ENCODE measurements around the gene ZBTB40.

The ZBTB40 gene

GRCh38 chr1:22537441-22538139 is 85.9 kb downstream of the ZBTB40 start:
- H3K4me1 Mint-ChIP-seq, result peaks cover 19% of the 10 kb centered on the region

GRCh38 chr1:22539510-22540118 is 88.0 kb downstream of the ZBTB40 start:
- no peak for ATAC-seq
- Mint-ChIP-seq H3K9me3 (no peaks in the 10 kb centered on the region), H3K36me3 (peaks cover 6% of the 10 kb centered on the region), H3K4me3 (no peak overlapping the region), H3K4me1 (peaks cover 19% of the 10 kb centered on the region), H3K27ac (peak overlapping the region; percentile 20)
- no peak for DNase-seq (ENCODE audit: low spot score in 2 of 2)

More at GRCh38 chr1:22537441-22538139, 85.9 kb downstream of the ZBTB40 start:
- DNase-seq (ENCODE audit: low spot score in 2 of 2), result no peak
- peaks cover 13% of the 10 kb centered on the region for H3K36me3 Mint-ChIP-seq
- no peak overlapping the region for H3K4me3 Mint-ChIP-seq
- ATAC-seq, result no peak
- H3K27ac Mint-ChIP-seq, result no peak overlapping the region
- H3K9me3 Mint-ChIP-seq, result no peaks in the 10 kb centered on the region

- Mint-ChIP-seq H3K4me1 (peaks cover 19% of the 10 kb centered on the region), H3K9me3 (no peaks in the 10 kb centered on the region), H3K4me3 (no peak overlapping the region), H3K36me3 (peaks cover 6% of the 10 kb centered on the region), H3K27ac (no peak overlapping the region)
- ATAC-seq, result no peak
- no peak for DNase-seq (ENCODE audit: low spot score in 2 of 2)
Measured at GRCh38 chr1:22540337-22540736, 88.7 kb downstream of the ZBTB40 start.

DNA sequence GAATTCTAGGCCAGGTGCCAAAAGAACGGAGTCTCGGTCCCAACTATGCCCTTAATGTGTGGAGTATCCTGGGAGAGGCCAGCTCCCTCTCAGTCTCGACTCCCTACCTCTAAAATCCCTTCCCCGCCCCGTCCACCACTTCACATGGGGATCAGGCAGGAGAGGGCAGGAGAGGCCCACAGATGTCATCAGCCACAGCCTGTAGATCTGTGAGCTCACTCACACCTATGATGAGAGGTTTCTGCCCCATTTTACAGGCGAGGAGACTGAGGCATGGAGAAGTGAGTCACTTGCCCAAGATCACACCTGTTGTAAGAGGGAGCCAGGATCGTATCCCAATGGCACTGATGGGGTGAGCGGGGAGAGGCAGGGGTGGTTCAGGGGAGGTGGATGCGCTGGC is 91.2 kb downstream of the ZBTB40 start:
- no peaks in the 10 kb centered on the region for H3K9me3 Mint-ChIP-seq
- H3K27ac Mint-ChIP-seq, result no peak overlapping the region
- H3K36me3 Mint-ChIP-seq, result no peaks in the 10 kb centered on the region
- no peak overlapping the region for H3K4me3 Mint-ChIP-seq
- ATAC-seq (no peak), DNase-seq (ENCODE audit: low spot score in 2 of 2) (no peak)
- H3K4me1 Mint-ChIP-seq, result peaks cover 17% of the 10 kb centered on the region

- Mint-ChIP-seq H3K4me1 (peaks cover 10% of the 10 kb centered on the region), H3K4me3 (no peak overlapping the region), H3K36me3 (no peaks in the 10 kb centered on the region), H3K27ac (no peak overlapping the region), H3K9me3 (no peaks in the 10 kb centered on the region)
- DNase-seq (ENCODE audit: low spot score in 2 of 2) (no peak), ATAC-seq (peak; percentile 4)
Measured at GRCh38 chr1:22543679-22544078, 92.0 kb downstream of the ZBTB40 start.

GRCh38 chr1:22544606-22545005 is 93.0 kb downstream of the ZBTB40 start:
- H3K9me3 Mint-ChIP-seq, result no peaks in the 10 kb centered on the region
- ATAC-seq (no peak), DNase-seq (ENCODE audit: low spot score in 2 of 2) (no peak)
- peaks cover under 1% of the 10 kb centered on the region for H3K4me1 Mint-ChIP-seq
- no peak overlapping the region for H3K4me3 Mint-ChIP-seq
- H3K36me3 Mint-ChIP-seq, result no peaks in the 10 kb centered on the region
- no peak overlapping the region for H3K27ac Mint-ChIP-seq

GRCh38 chr1:22545141-22545540 is 93.5 kb downstream of the ZBTB40 start:
- H3K4me1 Mint-ChIP-seq, result no peaks in the 10 kb centered on the region
- ATAC-seq (no peak), DNase-seq (ENCODE audit: low spot score in 2 of 2) (no peak)
- H3K4me3 Mint-ChIP-seq, result no peak overlapping the region
- no peaks in the 10 kb centered on the region for H3K9me3 Mint-ChIP-seq
- H3K36me3 Mint-ChIP-seq, result no peaks in the 10 kb centered on the region
- H3K27ac Mint-ChIP-seq, result no peak overlapping the region

- no peaks in the 10 kb centered on the region for H3K36me3 Mint-ChIP-seq
- no peak for ATAC-seq
- no peak for DNase-seq (ENCODE audit: low spot score in 2 of 2)
- no peaks in the 10 kb centered on the region for H3K4me1 Mint-ChIP-seq
- no peak overlapping the region for H3K27ac Mint-ChIP-seq
- H3K9me3 Mint-ChIP-seq, result no peaks in the 10 kb centered on the region
- no peak overlapping the region for H3K4me3 Mint-ChIP-seq
Measured at GRCh38 chr1:22547186-22547817, 95.7 kb downstream of the ZBTB40 start.

GRCh38 chr1:22547818-22548462 is 96.3 kb downstream of the ZBTB40 start:
- Mint-ChIP-seq H3K4me1 (no peaks in the 10 kb centered on the region), H3K9me3 (no peaks in the 10 kb centered on the region), H3K27ac (no peak overlapping the region), H3K4me3 (no peak overlapping the region), H3K36me3 (no peaks in the 10 kb centered on the region)
- ATAC-seq (no peak), DNase-seq (ENCODE audit: low spot score in 2 of 2) (no peak)

- DNase-seq (ENCODE audit: low spot score in 2 of 2) (no peak), ATAC-seq (no peak)
- Mint-ChIP-seq H3K27ac (no peak overlapping the region), H3K9me3 (no peaks in the 10 kb centered on the region), H3K4me1 (no peaks in the 10 kb centered on the region), H3K4me3 (no peak overlapping the region), H3K36me3 (no peaks in the 10 kb centered on the region)
Measured at GRCh38 chr1:22550021-22550420, 98.4 kb downstream of the ZBTB40 start.

DNA sequence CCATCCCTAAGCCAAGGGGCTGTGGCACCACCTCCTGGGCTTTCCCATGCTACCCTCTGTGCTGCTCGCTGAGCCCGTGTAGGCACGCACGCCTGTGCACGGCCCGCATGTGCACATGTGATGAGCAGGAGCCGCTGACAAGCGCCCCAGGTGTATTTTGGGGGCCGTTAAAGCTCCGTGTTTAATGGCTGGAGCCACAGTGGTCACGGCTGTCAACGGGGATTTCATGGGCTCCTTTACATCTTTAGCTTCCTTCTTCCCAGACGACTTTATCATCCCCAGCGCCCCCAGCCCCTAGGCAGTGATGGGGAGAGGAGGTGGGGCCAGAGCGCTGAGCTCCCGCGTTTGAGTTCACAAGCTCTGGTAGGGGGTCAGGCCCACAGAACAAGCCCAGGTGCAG is 99.9 kb downstream of the ZBTB40 start:
- H3K4me3 Mint-ChIP-seq, result no peak overlapping the region
- peaks cover 1% of the 10 kb centered on the region for H3K4me1 Mint-ChIP-seq
- DNase-seq (ENCODE audit: low spot score in 2 of 2) (no peak), ATAC-seq (no peak)
- no peaks in the 10 kb centered on the region for H3K9me3 Mint-ChIP-seq
- no peaks in the 10 kb centered on the region for H3K36me3 Mint-ChIP-seq
- H3K27ac Mint-ChIP-seq, result no peak overlapping the region

DNA sequence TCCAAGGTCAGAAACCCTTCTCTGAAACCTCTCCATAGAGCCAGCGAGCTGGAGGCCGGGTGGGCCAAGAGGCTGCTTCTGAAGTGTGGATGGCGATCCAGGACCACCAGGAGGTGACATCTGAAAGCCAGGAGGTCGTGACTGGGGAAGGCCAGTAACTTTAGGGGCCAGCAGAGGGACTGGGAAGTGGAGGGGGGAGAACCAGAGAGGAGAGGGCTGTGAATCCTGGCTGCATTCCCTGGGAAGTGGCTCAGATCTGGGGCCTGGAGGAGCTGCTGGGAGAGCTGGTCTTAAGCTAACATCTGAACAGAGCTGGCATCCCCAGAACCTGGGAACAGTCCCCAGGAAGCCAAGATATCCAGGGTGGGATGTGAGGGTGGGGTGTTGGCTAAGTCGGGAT is 100.4 kb downstream of the ZBTB40 start:
- Mint-ChIP-seq H3K9me3 (no peaks in the 10 kb centered on the region), H3K4me3 (no peak overlapping the region), H3K4me1 (peaks cover 5% of the 10 kb centered on the region), H3K27ac (no peak overlapping the region), H3K36me3 (no peaks in the 10 kb centered on the region)
- DNase-seq (ENCODE audit: low spot score in 2 of 2) (no peak), ATAC-seq (no peak)

DNA sequence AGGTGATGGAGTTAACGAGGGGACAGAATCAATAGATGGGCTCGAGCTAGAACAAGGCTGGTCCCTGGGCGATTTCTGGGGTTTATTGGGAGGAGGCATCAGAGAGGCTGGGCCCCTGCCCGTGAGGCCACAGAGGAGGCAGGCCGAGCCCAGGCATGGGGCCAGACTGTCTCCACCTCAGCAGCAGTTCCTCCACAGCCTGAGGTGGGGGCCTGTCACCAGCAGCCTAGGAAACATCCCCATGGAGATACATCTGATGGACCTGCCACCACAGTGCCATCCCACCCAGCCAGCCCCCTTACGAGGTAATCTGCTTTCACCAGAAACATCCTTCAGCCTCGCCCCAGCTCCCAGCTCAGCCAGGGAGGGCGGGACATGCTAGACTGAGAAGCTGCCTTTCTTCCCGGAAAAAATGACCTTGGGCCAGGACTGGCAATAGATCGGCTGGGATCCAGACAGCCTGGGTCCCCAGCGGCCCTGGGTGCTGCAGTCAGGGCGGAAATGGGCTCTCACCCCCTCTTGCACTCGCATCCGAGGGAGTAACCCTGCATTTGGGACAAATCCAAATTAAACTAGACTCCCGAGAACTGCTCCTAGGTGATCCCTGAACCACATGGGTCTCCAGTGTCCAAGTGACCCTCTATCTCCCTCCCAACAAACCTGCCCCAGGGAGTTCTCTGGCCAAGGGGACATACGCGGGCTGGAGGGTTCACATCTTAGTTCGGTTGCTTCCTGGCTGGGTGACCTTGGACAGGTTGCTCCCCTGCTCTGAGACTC is 101.6 kb downstream of the ZBTB40 start:
- Mint-ChIP-seq H3K36me3 (no peaks in the 10 kb centered on the region), H3K9me3 (no peaks in the 10 kb centered on the region), H3K4me1 (peaks cover 5% of the 10 kb centered on the region), H3K27ac (no peak overlapping the region), H3K4me3 (no peak overlapping the region)
- DNase-seq (ENCODE audit: low spot score in 2 of 2), result no peak
- ATAC-seq, result no peak

GRCh38 chr1:22553991-22554522 is 102.4 kb downstream of the ZBTB40 start:
- DNase-seq (ENCODE audit: low spot score in 2 of 2), result no peak

DNA sequence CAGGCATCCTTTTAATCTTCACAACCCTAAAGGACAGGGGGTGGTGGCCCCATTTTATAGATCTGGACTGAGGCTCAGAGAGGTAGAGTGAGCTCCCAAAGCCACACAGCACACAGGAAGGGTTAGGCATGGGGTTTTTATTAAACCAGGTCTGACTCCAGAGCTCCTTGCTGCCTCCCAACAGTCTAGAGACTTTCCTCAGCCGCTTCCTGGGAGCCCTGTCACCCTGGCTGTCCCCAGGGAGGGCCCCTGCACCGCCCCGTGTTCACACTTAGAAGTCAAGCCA is 103.7 kb downstream of the ZBTB40 start:
- Mint-ChIP-seq H3K27ac (no peak overlapping the region), H3K4me3 (no peak overlapping the region), H3K9me3 (no peaks in the 10 kb centered on the region), H3K4me1 (peaks cover 5% of the 10 kb centered on the region), H3K36me3 (no peaks in the 10 kb centered on the region)
- DNase-seq (ENCODE audit: low spot score in 2 of 2) (no peak), ATAC-seq (no peak)

More at GRCh38 chr1:22553991-22554522, 102.4 kb downstream of the ZBTB40 start:
- Mint-ChIP-seq H3K4me1 (peaks cover 5% of the 10 kb centered on the region), H3K36me3 (no peaks in the 10 kb centered on the region), H3K4me3 (no peak overlapping the region), H3K27ac (no peak overlapping the region), H3K9me3 (no peaks in the 10 kb centered on the region)
- peak; percentile 24 for ATAC-seq
